Left lung (tissue), 10 donors: Measurements from ENCODE around the gene GRPEL2. TPM values are rescaled to one million over a fixed set of nuclear protein-coding genes. Genes with fewer than 3 reads are reported as not detected.

Experiments
- ATAC-seq: fragments of 200-7000 bp; cut with Tn5 transposase; one replicate; pipeline ENCODE4 v1.9.1; 2020; ENCODE audit warnings: moderate library complexity
- DNase-seq, 4 donors: peaks; one replicate each; pipeline ENCODE4 v3.0.0-alpha.2; 2013 to 2020
- H3K27ac ChIP-seq, 2 donors: fragments of 200-600 bp; sonication (generic) in 1 of 2; one replicate each; pipeline versions ENCODE4 v1.5.0 to v1.8.0; 2020 to 2021
- H3K27me3 ChIP-seq, 2 donors: fragments of 200-600 bp; sonication (generic) in 1 of 2; one replicate each; pipeline versions ENCODE4 v1.5.0 to v1.8.0; 2020 to 2021
- H3K36me3 ChIP-seq, 2 donors: fragments of 200-600 bp; sonication (generic) in 1 of 2; one replicate each; pipeline versions ENCODE4 v1.5.0 to v1.8.0; 2020 to 2021
- H3K4me1 ChIP-seq, 2 donors: fragments of 200-600 bp; one replicate each; pipeline ENCODE4 v1.8.0; 2021
- H3K4me3 ChIP-seq, 2 donors: fragments of 200-600 bp; sonication (generic) in 1 of 2; one replicate each; pipeline versions ENCODE4 v1.5.0 to v1.8.0; 2020 to 2021; ENCODE audit warnings: mild to moderate bottlenecking in 1 of 2
- H3K9me3 ChIP-seq, 2 donors: fragments of 200-600 bp; sonication (generic) in 1 of 2; one replicate each; pipeline versions ENCODE4 v1.5.0 to v1.8.0; 2020 to 2021
- intact Hi-C, 2 donors: fragments of 100-400 bp; cut with DNase I; formaldehyde crosslinking; loops; one replicate each; pipeline versions ENCODE4 v1.11.2 to v1.14.2; 2022
- polyA plus RNA-seq, 6 donors: library from polyadenylated mRNA; unstranded; fragments of 120-200 nt; gene quantifications; one replicate each; pipeline ENCODE4 v1.2.1, GENCODE V29; 2013; ENCODE audit not compliant: insufficient read length in 6 of 6
- total RNA-seq, 2 donors: library from RNA; stranded (reverse); fragmentation: NEBNext Ultra II Directional; extraction: Animal tissue kit (Norgen Biotek cat#: 25700); gene quantifications; one replicate each; pipeline ENCODE4 v1.2.1, GENCODE V29; 2021
- TF ChIP-seq, protein P1 (sequence below), 2 donors: fragments of 200-600 bp; sonication (generic) in 1 of 2; IDR thresholded peaks; one replicate each; pipeline versions ENCODE4 v1.5.0 to v1.8.0; 2021; ENCODE audit warnings: antibody characterized with exemption in 2 of 2
- donor health status: DM: no; HTN: yes; CAD: no.
- donor health status: DM: no; HTN: no; CAD: no.

GRPEL2 gene
- total and polyA plus RNA-seq, 8 donors = 12.3 to 25.1 (median 24.2) TPM

DNA sequence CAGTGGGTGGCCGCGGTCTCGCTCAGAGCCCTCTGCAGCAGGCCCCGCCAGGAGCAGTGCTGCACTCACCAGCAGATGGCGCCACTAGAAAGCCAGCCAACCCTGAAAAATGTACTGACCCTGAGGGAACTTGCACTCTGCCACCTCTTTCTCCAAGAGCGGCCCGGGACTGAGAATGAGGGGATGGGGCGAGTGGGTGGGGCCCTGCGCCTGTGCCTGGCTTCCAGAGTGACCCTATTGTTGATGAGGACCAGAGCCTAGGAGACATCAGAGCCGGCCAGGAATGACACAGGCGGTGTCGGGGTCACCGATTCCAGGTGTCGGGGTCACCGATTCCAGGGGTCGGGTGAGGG lies 36.7 kb downstream of the GRPEL2 start:
- Histone ChIP-seq H3K27me3 (no peaks in the 10 kb centered on the region), H3K36me3 (no peaks in the 10 kb centered on the region), H3K9me3 (no peaks in the 10 kb centered on the region), H3K27ac (no peak overlapping the region), H3K4me3 (no peak overlapping the region), H3K4me1 (peaks cover 16 to 27% of the 10 kb centered on the region in 2 donors)
- TF ChIP-seq, protein P1, sequence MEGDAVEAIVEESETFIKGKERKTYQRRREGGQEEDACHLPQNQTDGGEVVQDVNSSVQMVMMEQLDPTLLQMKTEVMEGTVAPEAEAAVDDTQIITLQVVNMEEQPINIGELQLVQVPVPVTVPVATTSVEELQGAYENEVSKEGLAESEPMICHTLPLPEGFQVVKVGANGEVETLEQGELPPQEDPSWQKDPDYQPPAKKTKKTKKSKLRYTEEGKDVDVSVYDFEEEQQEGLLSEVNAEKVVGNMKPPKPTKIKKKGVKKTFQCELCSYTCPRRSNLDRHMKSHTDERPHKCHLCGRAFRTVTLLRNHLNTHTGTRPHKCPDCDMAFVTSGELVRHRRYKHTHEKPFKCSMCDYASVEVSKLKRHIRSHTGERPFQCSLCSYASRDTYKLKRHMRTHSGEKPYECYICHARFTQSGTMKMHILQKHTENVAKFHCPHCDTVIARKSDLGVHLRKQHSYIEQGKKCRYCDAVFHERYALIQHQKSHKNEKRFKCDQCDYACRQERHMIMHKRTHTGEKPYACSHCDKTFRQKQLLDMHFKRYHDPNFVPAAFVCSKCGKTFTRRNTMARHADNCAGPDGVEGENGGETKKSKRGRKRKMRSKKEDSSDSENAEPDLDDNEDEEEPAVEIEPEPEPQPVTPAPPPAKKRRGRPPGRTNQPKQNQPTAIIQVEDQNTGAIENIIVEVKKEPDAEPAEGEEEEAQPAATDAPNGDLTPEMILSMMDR (IDR thresholded peaks at IDR 0.05) = peak; percentile 88 to 95
- DNase-seq (peak; percentile 76 to 90 (median 80)), ATAC-seq (peak; percentile 87)
- intact Hi-C loops = loop anchor here (5.0 kb wide), 2 partner anchors 50 to 180 kb away; no protein-coding TSS in a partner anchor

DNA sequence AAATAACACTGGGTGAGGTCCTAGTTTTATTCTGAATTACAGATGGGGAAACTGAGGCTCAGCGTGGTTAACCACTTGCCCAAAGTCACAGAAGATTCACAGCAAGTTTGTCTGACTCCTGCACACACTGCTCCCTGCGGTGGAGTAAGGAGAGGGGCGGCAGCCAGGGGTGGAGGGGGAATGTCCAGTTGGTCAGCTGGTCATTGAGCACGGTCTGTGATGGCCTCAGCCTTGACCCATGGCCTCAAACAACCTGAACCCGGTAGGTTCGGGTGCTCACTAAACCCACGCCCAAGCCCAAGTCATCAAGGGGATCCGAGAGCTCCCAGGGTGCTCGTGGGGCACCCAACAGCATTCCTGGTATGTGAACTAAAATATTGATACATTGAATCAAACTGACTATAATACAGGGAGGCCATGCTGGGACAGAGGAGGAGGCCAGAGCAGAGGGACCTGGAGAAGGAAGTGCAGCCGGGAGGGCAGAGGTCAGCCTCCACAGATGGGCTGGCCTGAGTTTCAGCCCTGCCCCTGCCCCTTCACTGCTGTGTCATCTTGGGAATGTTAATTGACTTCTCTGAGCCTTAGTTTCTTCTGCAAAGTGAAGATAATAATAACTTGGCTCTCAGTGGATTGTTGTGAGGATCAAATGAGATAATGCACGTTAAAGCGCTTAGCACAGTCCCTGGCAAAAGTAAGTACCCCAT lies 37.4 kb downstream of the GRPEL2 start:
- intact Hi-C loops = loop anchor here (5.0 kb wide), 2 partner anchors 50 to 180 kb away; no protein-coding TSS in a partner anchor
- no peak overlapping the region for H3K4me3 ChIP-seq
- peak overlapping the region in 1 of 2 donors; percentile 62 for H3K27ac ChIP-seq
- no peak for ATAC-seq
- TF ChIP-seq, protein P1 (IDR thresholded peaks at IDR 0.05) = no peak
- no peaks in the 10 kb centered on the region for H3K36me3 ChIP-seq
- no peaks in the 10 kb centered on the region for H3K27me3 ChIP-seq
- H3K9me3 ChIP-seq = no peaks in the 10 kb centered on the region
- H3K4me1 ChIP-seq = peaks cover 20 to 31% of the 10 kb centered on the region in 2 donors
- no peak for DNase-seq

DNA sequence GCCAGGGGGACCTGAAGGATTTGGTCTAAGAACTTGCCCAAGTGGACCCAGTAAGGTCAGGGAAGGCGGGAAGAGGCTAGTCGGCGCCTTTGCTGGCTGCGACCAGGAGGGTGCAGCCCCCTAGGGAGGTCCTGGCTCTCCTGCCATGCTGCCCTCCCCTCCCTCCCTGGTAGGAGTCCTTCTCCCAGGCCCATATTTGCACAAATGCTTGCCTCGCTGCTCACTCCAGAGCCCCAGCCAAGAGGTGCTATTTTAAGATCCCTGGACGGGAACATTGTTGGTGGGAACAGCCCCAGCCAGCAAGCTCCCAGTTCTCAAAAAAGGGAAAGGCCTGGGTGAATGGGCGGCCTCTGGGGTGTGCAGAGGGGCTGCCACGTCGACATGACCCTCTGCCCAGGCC lies 38.1 kb downstream of the GRPEL2 start:
- Histone ChIP-seq H3K9me3 (no peaks in the 10 kb centered on the region), H3K4me3 (no peak overlapping the region), H3K27me3 (no peaks in the 10 kb centered on the region), H3K4me1 (peaks cover 25 to 31% of the 10 kb centered on the region in 2 donors), H3K27ac (peak overlapping the region in 1 of 2 donors; percentile 62), H3K36me3 (no peaks in the 10 kb centered on the region)
- DNase-seq = peak in 1 of 4 donors; percentile 54
- intact Hi-C loops = loop anchor here (5.0 kb wide), 2 partner anchors 49 to 179 kb away; no protein-coding TSS in a partner anchor
- TF ChIP-seq, protein P1 (IDR thresholded peaks at IDR 0.05) = no peak
- ATAC-seq = peak; percentile 49

DNA sequence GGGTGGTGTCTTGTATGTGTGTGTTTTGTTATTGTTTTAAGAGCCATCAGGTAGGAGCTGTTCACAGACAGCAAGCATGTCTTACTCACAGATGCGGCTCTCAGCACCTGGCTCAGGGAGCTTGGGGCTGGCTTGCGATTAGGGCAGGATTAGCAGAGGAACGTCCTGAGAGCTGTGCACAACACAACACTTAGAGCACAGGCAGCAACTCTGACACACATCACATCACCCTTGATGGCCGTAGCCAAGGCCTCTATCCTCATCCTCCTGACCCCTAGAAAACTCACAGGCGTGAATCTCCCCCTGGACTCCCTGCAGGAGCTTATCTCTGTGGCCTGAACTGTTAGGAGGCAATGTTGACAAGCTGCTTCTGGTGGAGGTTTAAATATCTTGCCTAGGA lies 40.9 kb downstream of the GRPEL2 start:
- ATAC-seq = no peak
- TF ChIP-seq, protein P1 (IDR thresholded peaks at IDR 0.05) = no peak
- Histone ChIP-seq H3K4me1 (peaks cover 25 to 31% of the 10 kb centered on the region in 2 donors), H3K27ac (peak overlapping the region; percentile 42 to 53), H3K27me3 (no peaks in the 10 kb centered on the region), H3K36me3 (no peaks in the 10 kb centered on the region), H3K4me3 (no peak overlapping the region), H3K9me3 (no peaks in the 10 kb centered on the region)
- DNase-seq = no peak
- intact Hi-C loops = no loop called here

DNA sequence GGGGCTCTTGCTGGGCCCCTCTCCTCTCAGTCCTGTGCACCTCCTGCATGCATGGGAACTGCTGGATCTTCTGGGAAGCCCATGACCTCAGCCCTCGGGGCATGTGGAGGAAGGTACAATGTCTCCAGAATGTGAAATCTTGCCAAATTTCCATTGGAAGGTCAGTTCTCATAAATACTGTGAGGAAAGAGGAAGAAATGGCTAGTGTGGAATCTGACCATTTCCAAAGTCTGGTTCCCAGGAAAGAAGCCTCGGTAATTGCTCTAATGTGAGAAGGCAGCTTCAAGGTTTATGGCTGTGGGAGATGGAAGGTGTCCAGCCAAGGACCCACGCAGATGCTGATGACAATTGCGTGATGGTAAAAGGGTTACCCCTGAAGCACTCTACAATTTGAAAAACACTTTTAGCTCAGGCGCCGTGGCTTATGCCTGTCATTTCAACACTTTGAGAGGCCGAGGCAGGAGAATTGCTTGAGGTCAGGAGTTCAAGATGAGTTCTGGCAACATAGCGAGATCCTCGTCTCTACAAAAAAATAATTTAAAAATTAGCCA lies 41.9 kb downstream of the GRPEL2 start:
- DNase-seq (no peak), ATAC-seq (peak; percentile 3)
- intact Hi-C loops = no loop called here
- Histone ChIP-seq H3K4me1 (peaks cover 23% of the 10 kb centered on the region in 2 donors), H3K27me3 (no peaks in the 10 kb centered on the region), H3K4me3 (no peak overlapping the region), H3K36me3 (no peaks in the 10 kb centered on the region), H3K9me3 (no peaks in the 10 kb centered on the region), H3K27ac (peak overlapping the region; percentile 29 to 58)
- TF ChIP-seq, protein P1 (IDR thresholded peaks at IDR 0.05) = no peak
